GM10266 (cell line): ENCODE results near the gene RIPK1.
A peak's percentile ranks its signal among the peaks of the same experiment; 100 is the strongest.

Experiments used
- DNase-seq: peaks from one replicate; pipeline ENCODE4 v3.0.0; 2012; ENCODE audit errors: extremely low spot score
- TF ChIP-seq, protein P1 (sequence below): IDR thresholded peaks from 2 replicates; pipeline ENCODE4 v1.5.1; 2012; ENCODE audit warnings: mild to moderate bottlenecking, low read depth; ENCODE audit not compliant: control insufficient read depth, insufficient read depth; ENCODE audit errors: missing control alignments

Gene RIPK1

DNA sequence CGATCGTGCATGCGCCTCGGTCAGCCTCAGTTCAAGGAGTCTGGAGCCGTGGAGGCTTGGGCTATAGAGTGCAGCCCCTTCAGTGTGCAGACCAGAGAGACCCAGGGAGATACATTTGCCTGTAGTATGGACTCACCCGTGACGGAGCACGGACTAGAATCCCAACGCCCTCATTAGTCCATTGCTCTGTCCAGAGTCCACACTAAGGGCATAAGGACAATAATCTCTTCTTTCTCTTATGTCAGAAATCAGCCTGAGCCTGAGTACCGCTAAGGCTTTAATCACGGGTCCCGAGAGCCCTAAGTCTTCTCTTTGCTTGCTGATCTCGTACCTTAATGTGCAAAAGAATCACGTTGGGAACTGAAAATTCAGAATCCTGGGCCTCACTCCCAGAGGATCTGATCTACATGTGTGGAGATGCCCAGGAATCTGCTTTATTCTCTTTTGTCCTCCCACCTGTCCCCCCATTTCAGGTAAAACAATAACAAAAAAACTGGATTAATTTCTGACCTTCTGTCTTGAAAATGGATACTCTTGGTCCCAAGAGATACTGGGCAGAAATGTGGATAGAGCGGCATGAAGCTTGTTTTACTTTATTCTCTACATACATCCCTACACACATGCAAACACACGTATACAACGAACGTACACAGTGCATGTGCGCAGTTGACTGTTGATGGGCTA is 50.9 kb downstream of the RIPK1 start:
- DNase-seq = peak; percentile 47
- TF ChIP-seq, protein P1, sequence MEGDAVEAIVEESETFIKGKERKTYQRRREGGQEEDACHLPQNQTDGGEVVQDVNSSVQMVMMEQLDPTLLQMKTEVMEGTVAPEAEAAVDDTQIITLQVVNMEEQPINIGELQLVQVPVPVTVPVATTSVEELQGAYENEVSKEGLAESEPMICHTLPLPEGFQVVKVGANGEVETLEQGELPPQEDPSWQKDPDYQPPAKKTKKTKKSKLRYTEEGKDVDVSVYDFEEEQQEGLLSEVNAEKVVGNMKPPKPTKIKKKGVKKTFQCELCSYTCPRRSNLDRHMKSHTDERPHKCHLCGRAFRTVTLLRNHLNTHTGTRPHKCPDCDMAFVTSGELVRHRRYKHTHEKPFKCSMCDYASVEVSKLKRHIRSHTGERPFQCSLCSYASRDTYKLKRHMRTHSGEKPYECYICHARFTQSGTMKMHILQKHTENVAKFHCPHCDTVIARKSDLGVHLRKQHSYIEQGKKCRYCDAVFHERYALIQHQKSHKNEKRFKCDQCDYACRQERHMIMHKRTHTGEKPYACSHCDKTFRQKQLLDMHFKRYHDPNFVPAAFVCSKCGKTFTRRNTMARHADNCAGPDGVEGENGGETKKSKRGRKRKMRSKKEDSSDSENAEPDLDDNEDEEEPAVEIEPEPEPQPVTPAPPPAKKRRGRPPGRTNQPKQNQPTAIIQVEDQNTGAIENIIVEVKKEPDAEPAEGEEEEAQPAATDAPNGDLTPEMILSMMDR = no peak

GRCh38 chr6:3120765-3121089 is 52.4 kb downstream of the RIPK1 start:
- no peak for DNase-seq
- TF ChIP-seq, protein P1 = no peak

- TF ChIP-seq, protein P1 = no peak
- no peak for DNase-seq
Measured at GRCh38 chr6:3122823-3123182, 54.5 kb downstream of the RIPK1 start.

GRCh38 chr6:3124667-3125066 is 56.4 kb downstream of the RIPK1 start:
- TF ChIP-seq, protein P1 = no peak
- no peak for DNase-seq

GRCh38 chr6:3125815-3126214 is 57.5 kb downstream of the RIPK1 start:
- no peak for DNase-seq
- TF ChIP-seq, protein P1 = no peak

DNA sequence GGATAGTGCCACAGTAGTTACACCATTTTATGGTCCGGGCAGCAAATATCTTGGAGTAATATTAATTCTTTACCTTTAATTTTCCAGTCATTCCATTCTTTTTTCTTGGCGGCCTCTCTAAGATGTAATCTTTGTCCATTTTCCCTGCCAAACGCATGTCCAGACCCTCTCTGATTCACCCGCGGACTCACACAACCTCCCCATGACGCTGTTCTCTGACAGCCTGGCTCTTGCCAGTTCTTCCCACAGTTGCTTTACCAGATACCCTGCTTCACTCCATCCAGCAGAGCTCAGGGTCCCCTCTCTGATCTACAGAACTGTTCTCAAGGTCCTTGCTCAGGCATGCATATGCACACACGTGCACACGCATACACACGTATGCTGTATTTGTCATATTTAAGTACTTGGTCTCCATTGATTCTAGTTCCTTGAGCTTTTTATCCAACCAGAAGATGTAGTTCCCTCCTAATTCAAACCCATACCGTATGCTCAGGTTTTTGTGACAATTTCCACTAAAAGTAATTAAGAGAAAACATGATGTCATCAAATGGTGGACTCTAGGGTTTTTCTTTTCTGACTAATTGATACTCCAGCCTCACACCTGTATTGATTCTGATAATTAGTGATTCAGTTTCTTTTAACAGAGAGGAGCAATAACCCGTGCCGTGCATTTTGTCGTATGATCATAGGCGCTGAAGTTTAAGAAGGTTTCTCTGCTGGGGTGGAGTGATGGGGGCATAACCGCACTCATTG is 60.2 kb downstream of the RIPK1 start:
- TF ChIP-seq, protein P1 = no peak
- DNase-seq = no peak

GRCh38 chr6:3131695-3132094 is 63.4 kb downstream of the RIPK1 start:
- TF ChIP-seq, protein P1 = no peak
- no peak for DNase-seq
